Caco-2 (cell line): ENCODE measurements around the gene LRIG1. TPM values are rescaled to one million over a fixed set of nuclear protein-coding genes. Genes with fewer than 3 reads are reported as not detected.

Experiments used
- BruUV-seq: library from RNA; stranded (reverse); fragments of 400-500 nt; replicated peaks from 2 replicates; lab custom pipeline; 2021; lab: Mats Ljungman, UMichigan
- CTCF ChIA-PET: fragments of 300-600 bp; sonication (Branson Sonifier 250); formaldehyde crosslinking; loops from one replicate; lab custom pipeline; 2022; ENCODE audit warnings: antibody characterized with exemption; lab: Charles Lee
- POLR2A ChIA-PET: fragments of 300-600 bp; sonication (Branson Sonifier 250); formaldehyde crosslinking; loops from one replicate; lab custom pipeline; 2022; ENCODE audit warnings: antibody characterized with exemption; lab: Charles Lee
- DNase-seq, 2 experiments: peaks; one replicate each; pipeline versions ENCODE4 v3.0.0 to v3.0.0-alpha.2; 2020 to 2022
- H3K27me3 ChIP-seq: replicated peaks from 2 replicates; pipeline ENCODE4 v1.6.0; 2011; ENCODE audit warnings: low read length; ENCODE audit not compliant: control insufficient read depth, insufficient read depth
- H3K36me3 ChIP-seq: 2 replicates; pipeline ENCODE4 v1.5.1; 2011; ENCODE audit warnings: low read length; ENCODE audit not compliant: control insufficient read depth, insufficient read depth
- H3K4me1 ChIP-seq: fragments of 250-450 bp; sonication (Bioruptor Pico); 2 replicates; pipeline ENCODE4 v1.5.1; 2020; ENCODE audit warnings: mild to moderate bottlenecking
- H3K4me3 ChIP-seq: 2 replicates; pipeline ENCODE4 v1.5.1; 2011; ENCODE audit warnings: low read depth, mild to moderate bottlenecking, control low read depth, low read length
- H3K9me3 ChIP-seq: fragments of 250-450 bp; sonication (Bioruptor Pico); 2 replicates; pipeline ENCODE4 v1.5.1; 2020; ENCODE audit warnings: mild to moderate bottlenecking, moderate library complexity
- H3K27ac Mint-ChIP-seq: one replicate; pipeline ENCODE4 v1.8.0; 2022; ENCODE audit warnings: mixed read lengths; ENCODE audit not compliant: unreplicated experiment
- H3K27me3 Mint-ChIP-seq: one replicate; pipeline ENCODE4 v1.8.0; 2022; ENCODE audit warnings: mixed read lengths; ENCODE audit not compliant: insufficient read depth, unreplicated experiment
- H3K36me3 Mint-ChIP-seq: one replicate; pipeline ENCODE4 v1.8.0; 2022; ENCODE audit warnings: mild to moderate bottlenecking, mixed read lengths; ENCODE audit not compliant: insufficient read depth, unreplicated experiment
- H3K4me1 Mint-ChIP-seq: one replicate; pipeline ENCODE4 v1.8.0; 2022; ENCODE audit warnings: low read depth, mixed read lengths; ENCODE audit not compliant: unreplicated experiment
- H3K4me3 Mint-ChIP-seq: one replicate; pipeline ENCODE4 v1.8.0; 2022; ENCODE audit warnings: mild to moderate bottlenecking, moderate library complexity, mixed read lengths; ENCODE audit not compliant: unreplicated experiment
- H3K9me3 Mint-ChIP-seq: one replicate; pipeline ENCODE4 v1.8.0; 2022; ENCODE audit warnings: mixed read lengths; ENCODE audit not compliant: unreplicated experiment
- intact Hi-C: fragments of 100-400 bp; cut with micrococcal nuclease; formaldehyde crosslinking; loops from one replicate; pipeline ENCODE4 v1.10.0; 2022; ENCODE audit not compliant: unreplicated experiment
- total RNA-seq: library from RNA; stranded (reverse); gene quantifications from 2 replicates; pipeline ENCODE4 v1.2.3, GENCODE V29; 2022
- TF ChIP-seq, protein P1 (sequence below), 2 experiments: fragments of 200-600 bp in 1 of 2; IDR thresholded peaks; 1 replicate in 1 of 2; 2 replicates in 1 of 2; pipeline versions ENCODE4 v1.5.1 to v1.8.0; 2011 to 2022; ENCODE audit warnings: antibody characterized with exemption in 1 of 2, control low read depth in 1 of 2, inconsistent platforms in 1 of 2, low read depth in 1 of 2, low read length in 1 of 2, mild to moderate bottlenecking in 1 of 2, moderate library complexity in 1 of 2; ENCODE audit not compliant: insufficient read depth in 1 of 2, severe bottlenecking in 1 of 2, unreplicated experiment in 1 of 2

LRIG1 gene
- total RNA-seq, 1 experiment from 2014 or later: 43.4 TPM

DNA sequence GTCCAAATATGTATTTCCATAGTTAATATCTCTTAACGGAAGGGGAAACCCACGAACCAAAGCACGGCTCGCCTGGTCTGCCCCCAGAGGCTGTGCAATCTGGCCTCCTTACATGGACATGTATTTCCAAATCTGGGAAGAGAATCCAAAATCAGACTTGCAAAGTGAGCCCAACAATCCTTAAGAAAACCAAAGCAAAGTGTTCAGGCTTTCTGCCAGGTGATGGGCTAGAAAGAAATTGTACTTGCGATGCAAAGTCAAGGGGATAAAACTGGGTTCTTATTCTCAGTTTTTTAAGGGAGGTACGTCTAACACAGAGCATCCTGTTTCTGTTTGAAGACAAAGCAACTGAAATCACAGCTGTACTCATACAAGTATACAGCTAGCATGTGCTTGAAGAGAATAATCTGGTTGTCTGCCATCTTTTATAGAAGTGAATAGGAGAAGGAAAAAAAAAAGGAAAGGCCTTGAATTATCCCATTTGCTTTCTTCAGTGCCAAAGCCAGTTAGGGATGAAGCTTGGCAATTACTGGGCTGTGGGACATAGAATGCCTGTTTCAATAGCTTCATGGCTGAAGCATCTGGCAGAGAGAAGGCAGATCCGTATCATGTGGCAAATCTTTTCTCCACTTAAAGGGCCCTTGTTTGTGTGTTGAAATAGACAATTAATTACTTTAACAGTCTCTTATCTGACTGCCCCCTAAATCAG, 48.4 kb downstream of the LRIG1 start:
- BruUV-seq: no TSS peak
- Mint-ChIP-seq H3K9me3 (no peaks in the 10 kb centered on the region), H3K36me3 (peaks cover 27% of the 10 kb centered on the region), H3K27me3 (no peaks in the 10 kb centered on the region), H3K27ac (no peak overlapping the region), H3K4me3 (no peak overlapping the region), H3K4me1 (no peaks in the 10 kb centered on the region)
- POLR2A ChIA-PET: no interaction called here
- Histone ChIP-seq H3K9me3 (no peaks in the 10 kb centered on the region), H3K27me3 (no peaks in the 10 kb centered on the region), H3K4me1 (no peaks in the 10 kb centered on the region), H3K4me3 (no peak overlapping the region), H3K36me3 (peaks cover 1% of the 10 kb centered on the region; the same call in 1 of the 2 replicates)
- no peak for DNase-seq
- CTCF ChIA-PET: no interaction called here
- TF ChIP-seq, protein P1, sequence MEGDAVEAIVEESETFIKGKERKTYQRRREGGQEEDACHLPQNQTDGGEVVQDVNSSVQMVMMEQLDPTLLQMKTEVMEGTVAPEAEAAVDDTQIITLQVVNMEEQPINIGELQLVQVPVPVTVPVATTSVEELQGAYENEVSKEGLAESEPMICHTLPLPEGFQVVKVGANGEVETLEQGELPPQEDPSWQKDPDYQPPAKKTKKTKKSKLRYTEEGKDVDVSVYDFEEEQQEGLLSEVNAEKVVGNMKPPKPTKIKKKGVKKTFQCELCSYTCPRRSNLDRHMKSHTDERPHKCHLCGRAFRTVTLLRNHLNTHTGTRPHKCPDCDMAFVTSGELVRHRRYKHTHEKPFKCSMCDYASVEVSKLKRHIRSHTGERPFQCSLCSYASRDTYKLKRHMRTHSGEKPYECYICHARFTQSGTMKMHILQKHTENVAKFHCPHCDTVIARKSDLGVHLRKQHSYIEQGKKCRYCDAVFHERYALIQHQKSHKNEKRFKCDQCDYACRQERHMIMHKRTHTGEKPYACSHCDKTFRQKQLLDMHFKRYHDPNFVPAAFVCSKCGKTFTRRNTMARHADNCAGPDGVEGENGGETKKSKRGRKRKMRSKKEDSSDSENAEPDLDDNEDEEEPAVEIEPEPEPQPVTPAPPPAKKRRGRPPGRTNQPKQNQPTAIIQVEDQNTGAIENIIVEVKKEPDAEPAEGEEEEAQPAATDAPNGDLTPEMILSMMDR (IDR thresholded peaks at IDR 0.05; ENCODE audit: insufficient read depth in 1 of 2, low read depth in 1 of 2, low read length in 1 of 2, severe bottlenecking in 1 of 2, unreplicated experiment in 1 of 2): no peak
- intact Hi-C loops: no loop called here

DNA sequence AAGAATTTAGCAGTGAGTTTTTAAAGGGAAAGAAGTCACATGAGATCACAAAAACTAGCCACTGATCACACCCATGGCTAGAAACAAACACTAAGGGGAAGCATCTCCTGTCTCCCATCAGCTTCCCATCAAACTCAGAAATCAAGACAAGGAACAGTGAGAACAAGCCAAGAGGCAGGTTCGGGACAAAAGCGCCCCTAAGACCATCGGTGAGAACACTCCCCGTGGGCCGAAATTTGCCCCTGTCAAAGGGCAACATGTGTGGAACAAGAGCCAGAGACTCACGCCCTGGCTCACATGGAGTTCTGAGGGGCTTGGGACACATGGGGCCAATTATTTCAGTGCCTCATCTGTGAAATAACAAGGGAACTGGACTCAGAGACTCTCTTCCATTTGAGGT, 49.1 kb downstream of the LRIG1 start:
- no peaks in the 10 kb centered on the region for H3K9me3 Mint-ChIP-seq
- H3K36me3 Mint-ChIP-seq: peaks cover 23% of the 10 kb centered on the region
- H3K27me3 ChIP-seq: no peaks in the 10 kb centered on the region
- H3K27ac Mint-ChIP-seq: no peak overlapping the region
- H3K36me3 ChIP-seq: peaks cover 1% of the 10 kb centered on the region; the same call in 1 of the 2 replicates
- no peak for DNase-seq
- TF ChIP-seq, protein P1 (IDR thresholded peaks at IDR 0.05; ENCODE audit: insufficient read depth in 1 of 2, low read depth in 1 of 2, low read length in 1 of 2, severe bottlenecking in 1 of 2, unreplicated experiment in 1 of 2): no peak
- H3K4me3 Mint-ChIP-seq: no peak overlapping the region
- intact Hi-C loops: no loop called here
- no peaks in the 10 kb centered on the region for H3K27me3 Mint-ChIP-seq
- BruUV-seq: no TSS peak
- H3K4me1 Mint-ChIP-seq: no peaks in the 10 kb centered on the region
- CTCF ChIA-PET: no interaction called here
- POLR2A ChIA-PET: no interaction called here
- no peak overlapping the region for H3K4me3 ChIP-seq
- no peaks in the 10 kb centered on the region for H3K4me1 ChIP-seq
- no peaks in the 10 kb centered on the region for H3K9me3 ChIP-seq

DNA sequence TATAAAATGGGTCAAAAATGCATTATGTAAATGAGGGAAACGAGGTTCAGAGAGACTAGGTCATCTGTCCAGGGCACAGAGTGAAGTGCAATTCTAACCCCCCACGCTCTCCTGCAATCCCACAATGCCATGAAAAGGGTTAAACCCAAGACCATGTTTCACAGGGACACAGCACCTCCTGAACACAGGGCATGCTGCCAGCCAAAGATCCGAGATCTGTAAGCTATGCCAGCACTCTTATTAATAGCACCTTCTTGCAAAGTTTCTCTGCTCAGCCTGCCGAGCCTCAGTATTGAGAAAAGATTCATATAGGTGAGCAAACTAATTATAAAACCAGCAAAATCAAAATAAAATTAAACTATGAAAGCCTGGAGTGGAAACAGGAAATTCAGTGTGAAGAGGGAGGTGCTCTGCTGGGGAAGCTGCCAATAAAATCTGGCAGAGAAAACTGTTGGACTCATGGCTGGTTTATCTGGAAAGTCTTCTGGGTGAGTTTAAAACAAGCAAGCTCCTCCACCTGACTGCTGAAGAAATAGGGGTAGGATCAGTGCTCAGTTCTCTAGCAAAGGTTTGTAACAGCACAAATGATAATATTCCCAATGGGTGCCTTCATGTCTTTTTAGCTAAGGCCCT, 50.3 kb downstream of the LRIG1 start:
- no TSS peak for BruUV-seq
- Mint-ChIP-seq H3K27ac (no peak overlapping the region), H3K4me1 (no peaks in the 10 kb centered on the region), H3K9me3 (no peaks in the 10 kb centered on the region), H3K27me3 (no peaks in the 10 kb centered on the region), H3K4me3 (no peak overlapping the region), H3K36me3 (peaks cover 19% of the 10 kb centered on the region)
- Histone ChIP-seq H3K9me3 (no peaks in the 10 kb centered on the region), H3K4me1 (no peaks in the 10 kb centered on the region), H3K4me3 (no peak overlapping the region), H3K27me3 (no peaks in the 10 kb centered on the region), H3K36me3 (peaks cover 1% of the 10 kb centered on the region; the same call in 1 of the 2 replicates)
- TF ChIP-seq, protein P1 (IDR thresholded peaks at IDR 0.05; ENCODE audit: insufficient read depth in 1 of 2, low read depth in 1 of 2, low read length in 1 of 2, severe bottlenecking in 1 of 2, unreplicated experiment in 1 of 2): no peak
- ChIA-PET POLR2A (no interaction called here), CTCF (interaction anchor here (0.6 kb wide), 1 partner anchor 384 kb away, joined by 3 read pairs; no protein-coding TSS in a partner anchor)
- intact Hi-C loops: no loop called here
- no peak for DNase-seq
